IMR-90 (cell line): ENCODE results near the gene EPHA6. TPM values are rescaled to one million over a fixed set of nuclear protein-coding genes. Genes with fewer than 3 reads are reported as not detected.

Experiments used
- ATAC-seq: fragments of 200-7000 bp; cut with Tn5 transposase; 2 replicates; pipeline ENCODE4 v1.9.1; 2020; ENCODE audit warnings: low read depth, mild to moderate bottlenecking, moderate library complexity
- BruUV-seq: library from RNA; stranded (reverse); fragments of 400-500 nt; replicated peaks from 2 replicates; lab custom pipeline; 2021; lab: Mats Ljungman, UMichigan
- CTCF ChIA-PET: fragments of 300-600 bp; formaldehyde crosslinking; extraction: SDS; loops from one replicate; lab custom pipeline; 2021; ENCODE audit warnings: antibody characterized with exemption; lab: Yijun Ruan, JAX
- POLR2A ChIA-PET: fragments of 300-600 bp; sonication (Branson Sonifier 250); formaldehyde crosslinking; loops from one replicate; lab custom pipeline; 2022; ENCODE audit warnings: antibody characterized with exemption; ENCODE audit not compliant: unreplicated experiment; lab: Charles Lee
- DNase-seq: peaks from one replicate; pipeline ENCODE4 v3.0.0; 2013
- H2AFZ ChIP-seq: replicated peaks from 2 replicates; pipeline ENCODE3; 2013; ENCODE audit warnings: low read length, mild to moderate bottlenecking; ENCODE audit not compliant: poor library complexity
- H2AK5ac ChIP-seq: 2 replicates; pipeline ENCODE4 v1.6.1; 2013; ENCODE audit warnings: low read depth, low read length, inconsistent platforms
- H2AK9ac ChIP-seq: replicated peaks from 2 replicates; pipeline ENCODE3; 2013; ENCODE audit warnings: mild to moderate bottlenecking, low read depth, low read length, moderate library complexity; ENCODE audit not compliant: poor library complexity
- H2BK120ac ChIP-seq: 2 replicates; pipeline ENCODE4 v1.6.1; 2013; ENCODE audit warnings: low read depth, low read length, inconsistent platforms
- H2BK15ac ChIP-seq: 3 replicates; pipeline ENCODE4 v1.6.1; 2013; ENCODE audit warnings: low read depth, low read length, inconsistent platforms
- H2BK20ac ChIP-seq: 2 replicates; pipeline ENCODE4 v1.6.1; 2013; ENCODE audit warnings: low read depth, mild to moderate bottlenecking, inconsistent platforms, low read length, moderate library complexity
- H2BK5ac ChIP-seq: 2 replicates; pipeline ENCODE4 v1.6.1; 2013; ENCODE audit warnings: mild to moderate bottlenecking, low read depth, low read length, inconsistent platforms; ENCODE audit not compliant: poor library complexity, severe bottlenecking
- H3K14ac ChIP-seq: replicated peaks from 2 replicates; pipeline ENCODE4 v1.6.1; 2013; ENCODE audit warnings: low read depth, low read length, inconsistent platforms
- H3K18ac ChIP-seq: 2 replicates; pipeline ENCODE4 v1.6.1; 2013; ENCODE audit warnings: low read depth, low read length, control low read depth
- H3K23ac ChIP-seq: 2 replicates; pipeline ENCODE4 v1.6.1; 2013; ENCODE audit warnings: low read depth, low read length, inconsistent platforms
- H3K27ac ChIP-seq: 2 replicates; pipeline ENCODE4 v1.5.1; 2013; ENCODE audit warnings: mild to moderate bottlenecking, control low read depth, low read length; ENCODE audit not compliant: insufficient read depth
- H3K27me3 ChIP-seq: 2 replicates; pipeline ENCODE4 v1.6.1; 2013; ENCODE audit warnings: low read length; ENCODE audit not compliant: control insufficient read depth, insufficient read depth
- H3K36me3 ChIP-seq: 2 replicates; pipeline ENCODE4 v1.6.1; 2013; ENCODE audit warnings: low read length, mixed read lengths; ENCODE audit not compliant: control insufficient read depth, insufficient read depth
- H3K4ac ChIP-seq: 2 replicates; pipeline ENCODE4 v1.6.1; 2013; ENCODE audit warnings: low read depth, low read length, inconsistent platforms
- H3K4me1 ChIP-seq: 2 replicates; pipeline ENCODE4 v1.6.1; 2013; ENCODE audit warnings: low read length, mixed read lengths; ENCODE audit not compliant: control insufficient read depth, insufficient read depth
- H3K4me2 ChIP-seq: 2 replicates; pipeline ENCODE4 v1.6.1; 2013; ENCODE audit warnings: low read depth, mild to moderate bottlenecking, control low read depth, low read length, moderate library complexity
- H3K4me3 ChIP-seq: 2 replicates; pipeline ENCODE4 v1.5.1; 2013; ENCODE audit warnings: low read depth, mild to moderate bottlenecking, control low read depth, low read length, moderate library complexity; ENCODE audit not compliant: insufficient read depth
- H3K56ac ChIP-seq: 2 replicates; pipeline ENCODE4 v1.6.1; 2013; ENCODE audit warnings: low read length, inconsistent platforms; ENCODE audit not compliant: insufficient read depth; ENCODE audit errors: extremely low read depth
- H3K79me1 ChIP-seq, 2 experiments: 2 replicates each; pipeline ENCODE4 v1.6.1; 2013; ENCODE audit warnings: low read length in 2 of 2, inconsistent platforms in 1 of 2, low read depth in 1 of 2
- H3K9ac ChIP-seq: 2 replicates; pipeline ENCODE4 v1.6.1; 2013; ENCODE audit warnings: low read depth, low read length, control low read depth
- H3K9me1 ChIP-seq: 2 replicates; pipeline ENCODE4 v1.6.1; 2013; ENCODE audit warnings: low read length, inconsistent platforms; ENCODE audit not compliant: insufficient read depth
- H3K9me3 ChIP-seq: 2 replicates; pipeline ENCODE4 v1.6.1; 2013; ENCODE audit warnings: low read length; ENCODE audit not compliant: control insufficient read depth, insufficient read depth
- H4K20me1 ChIP-seq: 2 replicates; pipeline ENCODE4 v1.6.1; 2013; ENCODE audit warnings: low read length, inconsistent platforms; ENCODE audit not compliant: insufficient read depth
- H4K5ac ChIP-seq: 2 replicates; pipeline ENCODE4 v1.6.1; 2013; ENCODE audit warnings: mild to moderate bottlenecking, low read depth, low read length, control low read depth
- H4K8ac ChIP-seq, 2 experiments: 2 replicates each; pipeline ENCODE4 v1.6.1; 2013; ENCODE audit warnings: low read depth in 2 of 2, low read length in 2 of 2, control low read depth in 1 of 2, inconsistent platforms in 1 of 2
- H4K91ac ChIP-seq: 2 replicates; pipeline ENCODE4 v1.6.1; 2013; ENCODE audit warnings: low read depth, low read length, inconsistent platforms; ENCODE audit not compliant: insufficient read depth
- BHLHE40 ChIP-seq: fragments of 150-350 bp; IDR thresholded peaks from 2 replicates; pipeline ENCODE4 v1.6.1; 2016; ENCODE audit warnings: mild to moderate bottlenecking, low read depth, low read length
- CEBPB ChIP-seq: IDR thresholded peaks from 2 replicates; pipeline ENCODE4 v1.6.1; 2012; ENCODE audit warnings: low read depth, low read length, improper control_type of control experiment
- MAFK ChIP-seq: IDR thresholded peaks from 2 replicates; pipeline ENCODE4 v1.6.1; 2012; ENCODE audit warnings: low read depth, low read length, improper control_type of control experiment
- MAZ ChIP-seq: IDR thresholded peaks from 2 replicates; pipeline ENCODE4 v1.6.1; 2012; ENCODE audit warnings: low read depth, mild to moderate bottlenecking, low read length, improper control_type of control experiment, moderate library complexity, borderline replicate concordance
- NFE2L2 ChIP-seq: fragments of 150-350 bp; IDR thresholded peaks from 2 replicates; pipeline ENCODE4 v1.6.1; 2016; ENCODE audit warnings: low read depth, mild to moderate bottlenecking, low read length
- POLR2A ChIP-seq: IDR thresholded peaks from 2 replicates; pipeline ENCODE4 v1.6.1; 2012; ENCODE audit warnings: mild to moderate bottlenecking, low read depth, low read length
- RCOR1 ChIP-seq: IDR thresholded peaks from 2 replicates; pipeline ENCODE4 v1.6.1; 2012; ENCODE audit warnings: mild to moderate bottlenecking, low read length, improper control_type of control experiment; ENCODE audit not compliant: insufficient replicate concordance
- RFX5 ChIP-seq: IDR thresholded peaks from 2 replicates; pipeline ENCODE4 v1.8.0; 2012; ENCODE audit warnings: low read depth, mild to moderate bottlenecking, low read length, moderate library complexity
- SMC3 ChIP-seq: fragments of 150-350 bp; IDR thresholded peaks from 2 replicates; pipeline ENCODE4 v1.6.1; 2016; ENCODE audit warnings: low read depth, mild to moderate bottlenecking, antibody characterized with exemption, low read length, moderate library complexity
- WGBS, 2 experiments: methylation state at CpG; one replicate each; pipeline versions ENCODE4 v1.1.5 to v1.1.7; 2013; ENCODE audit warnings: missing lambda C conversion rate in 2 of 2; ENCODE audit not compliant: insufficient read length in 1 of 2; ENCODE audit errors: extremely low coverage in 2 of 2; 5-methylcytosine and 5-hydroxymethylcytosine counted together
- dilution Hi-C: fragments of 300-500 bp; cut with HindIII; formaldehyde crosslinking; loops from one replicate; pipeline ENCODE4 v1.14.3; 2018; ENCODE audit warnings: low sequenced_read_pairs; ENCODE audit not compliant: unreplicated experiment
- in situ Hi-C: fragments of 300-500 bp; cut with MboI; formaldehyde crosslinking; loops from 3 replicates; pipeline ENCODE4 v1.14.3; 2019; ENCODE audit warnings: low sequenced_read_pairs, inconsistent platforms, mixed read lengths
- intact Hi-C: fragments of 100-400 bp; cut with micrococcal nuclease; formaldehyde crosslinking; loops from 2 replicates; pipeline ENCODE4 v1.10.0; 2022
- polyA plus RNA-seq, 3 experiments: library from polyadenylated mRNA; depleted of rRNA; stranded (reverse); fragments of >200 nt; gene quantifications; 2 replicates each; pipeline ENCODE4 v1.2.3, GENCODE V29; 2012; ENCODE audit warnings: low replicate concordance in 1 of 3
- total RNA-seq: library from RNA; depleted of rRNA; stranded (reverse); fragments of >200 nt; gene quantifications from 2 replicates; pipeline ENCODE4 v1.2.3, GENCODE V29; 2012
- TF ChIP-seq, protein P1 (sequence below): fragments of 150-350 bp; IDR thresholded peaks from 2 replicates; pipeline ENCODE4 v1.6.1; 2017; ENCODE audit warnings: mild to moderate bottlenecking, antibody characterized with exemption, low read length, low read depth
- TF ChIP-seq, protein P2 (sequence below): fragments of 150-350 bp; IDR thresholded peaks from 2 replicates; pipeline ENCODE4 v1.6.1; 2016; ENCODE audit warnings: low read depth, mild to moderate bottlenecking, low read length, moderate library complexity, borderline replicate concordance

Gene EPHA6
- total and polyA plus RNA-seq, 2 of the 4 experiments (the other 2 are of a cell fraction), result not detected

DNA sequence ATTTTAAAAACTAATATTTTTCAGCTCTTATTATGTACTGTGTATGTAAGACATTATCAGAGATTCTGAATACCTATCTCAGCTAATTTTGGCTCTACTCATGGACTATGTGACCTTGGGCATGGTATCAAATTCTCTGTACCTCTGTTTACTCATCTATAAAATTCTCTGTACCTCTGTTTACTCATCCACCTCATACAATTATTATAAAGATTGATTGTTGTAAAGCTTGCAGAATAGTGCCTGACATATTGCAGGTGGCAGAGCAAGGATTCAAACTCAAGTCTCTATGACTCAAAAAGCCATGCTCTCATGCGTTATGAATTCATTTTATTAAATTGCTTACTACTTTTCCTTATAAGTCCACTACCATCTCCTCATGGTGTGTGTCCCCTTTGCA lies 798.2 kb downstream of the EPHA6 start:
- in situ Hi-C loops, result no loop called here
- Histone ChIP-seq H2BK15ac (no peak overlapping the region), H4K5ac (no peak overlapping the region), H3K14ac (no peak overlapping the region), H2AFZ (no peak overlapping the region), H3K9ac (no peak overlapping the region), H4K8ac (no peak overlapping the region), H2AK9ac (no peak overlapping the region), H3K36me3 (no peaks in the 10 kb centered on the region), H3K27me3 (no peaks in the 10 kb centered on the region), H3K9me3 (peaks cover 4% of the 10 kb centered on the region; the same call in 1 of the 2 replicates), H3K9me1 (no peaks in the 10 kb centered on the region), H3K4me2 (no peak overlapping the region), H4K20me1 (no peaks in the 10 kb centered on the region), H2BK120ac (no peak overlapping the region), H3K23ac (no peak overlapping the region), H3K56ac (no peak overlapping the region), H3K4ac (no peak overlapping the region), H2BK5ac (no peak overlapping the region), H2BK20ac (no peak overlapping the region), H3K18ac (no peak overlapping the region), H3K4me1 (no peaks in the 10 kb centered on the region), H3K27ac (no peak overlapping the region), H4K91ac (no peak overlapping the region), H3K79me1 (no peaks in the 10 kb centered on the region), H3K4me3 (no peak overlapping the region), H2AK5ac (no peak overlapping the region)
- no CpG with 5 or more reads among the region's 1 CpG for WGBS, 2 experiments
- dilution Hi-C loops, result no loop called here
- ChIA-PET CTCF (no interaction called here), POLR2A (no interaction called here)
- no TSS peak for BruUV-seq
- DNase-seq, result no peak
- TF ChIP-seq, protein P1, sequence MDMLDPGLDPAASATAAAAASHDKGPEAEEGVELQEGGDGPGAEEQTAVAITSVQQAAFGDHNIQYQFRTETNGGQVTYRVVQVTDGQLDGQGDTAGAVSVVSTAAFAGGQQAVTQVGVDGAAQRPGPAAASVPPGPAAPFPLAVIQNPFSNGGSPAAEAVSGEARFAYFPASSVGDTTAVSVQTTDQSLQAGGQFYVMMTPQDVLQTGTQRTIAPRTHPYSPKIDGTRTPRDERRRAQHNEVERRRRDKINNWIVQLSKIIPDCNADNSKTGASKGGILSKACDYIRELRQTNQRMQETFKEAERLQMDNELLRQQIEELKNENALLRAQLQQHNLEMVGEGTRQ, result no peak
- TF ChIP-seq CEBPB (no peak), POLR2A (no peak), RCOR1 (no peak), MAFK (no peak), RFX5 (no peak), NFE2L2 (no peak), SMC3 (no peak), MAZ (no peak), BHLHE40 (no peak)
- TF ChIP-seq, protein P2, sequence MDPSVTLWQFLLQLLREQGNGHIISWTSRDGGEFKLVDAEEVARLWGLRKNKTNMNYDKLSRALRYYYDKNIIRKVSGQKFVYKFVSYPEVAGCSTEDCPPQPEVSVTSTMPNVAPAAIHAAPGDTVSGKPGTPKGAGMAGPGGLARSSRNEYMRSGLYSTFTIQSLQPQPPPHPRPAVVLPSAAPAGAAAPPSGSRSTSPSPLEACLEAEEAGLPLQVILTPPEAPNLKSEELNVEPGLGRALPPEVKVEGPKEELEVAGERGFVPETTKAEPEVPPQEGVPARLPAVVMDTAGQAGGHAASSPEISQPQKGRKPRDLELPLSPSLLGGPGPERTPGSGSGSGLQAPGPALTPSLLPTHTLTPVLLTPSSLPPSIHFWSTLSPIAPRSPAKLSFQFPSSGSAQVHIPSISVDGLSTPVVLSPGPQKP, result no peak
- intact Hi-C loops, result no loop called here
- ATAC-seq, result no peak
